Dermis blood vessel endothelial cell (primary cell): ENCODE measurements around the gene CLIC3. TPM values are rescaled to one million over a fixed set of nuclear protein-coding genes. Genes with fewer than 3 reads are reported as not detected.
A peak's percentile ranks its signal among the peaks of the same experiment; 100 is the strongest.

Experiments
- DNase-seq: peaks from one replicate; pipeline ENCODE4 v3.0.0; 2010
- total RNA-seq: library from RNA; depleted of rRNA; stranded (reverse); fragments of >200 nt; gene quantifications from 2 replicates; pipeline ENCODE4 v1.2.3, GENCODE V29; 2014

The CLIC3 gene
- total RNA-seq, 1 donor from 2014 or later: not detected

GRCh38 chr9:137030538-137031527 lies 34.5 kb upstream of the CLIC3 start:
- no peak for DNase-seq

- DNase-seq: no peak
Observed at GRCh38 chr9:137030006-137030405, 33.6 kb upstream of the CLIC3 start.

- peak; percentile 81 for DNase-seq
Observed at GRCh38 chr9:137029058-137029936, 32.9 kb upstream of the CLIC3 start.

GRCh38 chr9:137028263-137029057 lies 32.1 kb upstream of the CLIC3 start:
- DNase-seq: peak; percentile 51

GRCh38 chr9:137027369-137028262 lies 31.2 kb upstream of the CLIC3 start, which contains the start of gene ABCA2:
Gene ABCA2, minus strand, starts transcription at chr9:137028237. Its CDS starts 97 bp downstream, at chr9:137028140.
- peak; percentile 34 for DNase-seq

GRCh38 chr9:137026828-137027227 lies 30.5 kb upstream of the CLIC3 start:
- DNase-seq: no peak

- no peak for DNase-seq
Observed at GRCh38 chr9:137026384-137026783, 30.0 kb upstream of the CLIC3 start.

- DNase-seq: no peak
Observed at GRCh38 chr9:137025517-137025966, 29.2 kb upstream of the CLIC3 start.

- DNase-seq: no peak
Observed at GRCh38 chr9:137023583-137023991, 27.2 kb upstream of the CLIC3 start.

GRCh38 chr9:137023157-137023556 lies 26.8 kb upstream of the CLIC3 start:
- no peak for DNase-seq

GRCh38 chr9:137022662-137023008 lies 26.3 kb upstream of the CLIC3 start:
- no peak for DNase-seq

GRCh38 chr9:137021979-137022661 lies 25.8 kb upstream of the CLIC3 start:
- DNase-seq: peak; percentile 70

- DNase-seq: no peak
Observed at GRCh38 chr9:137021568-137021978, 25.2 kb upstream of the CLIC3 start.

- no peak for DNase-seq
Observed at GRCh38 chr9:137020771-137021567, 24.6 kb upstream of the CLIC3 start.

- DNase-seq: no peak
Observed at GRCh38 chr9:137019891-137020683, 23.7 kb upstream of the CLIC3 start.

- DNase-seq: no peak
Observed at GRCh38 chr9:137018761-137019559, 22.6 kb upstream of the CLIC3 start.

GRCh38 chr9:137017791-137018497 lies 21.6 kb upstream of the CLIC3 start:
- no peak for DNase-seq
